GM18519 (cell line): ENCODE measurements around the gene PLEKHH3.
A peak's percentile ranks its signal among the peaks of the same experiment; 100 is the strongest.
"Not testable (repeated sequence)": the region's sequence is repeated elsewhere in the genome, so short reads cannot be mapped to it uniquely, and the experiment has no call there.

Source experiments
- ATAC-seq: cut with Tn5 transposase; IDR thresholded peaks from one replicate; pipeline ENCODE4 v1.9.1; 2021; ENCODE audit warnings: mild to moderate bottlenecking, moderate library complexity; ENCODE audit not compliant: unreplicated experiment, low FRiP score

The PLEKHH3 gene

GRCh38 chr17:42640121-42640520, 36.7 kb downstream of the PLEKHH3 start:
- ATAC-seq = no peak

GRCh38 chr17:42639525-42640113, 37.2 kb downstream of the PLEKHH3 start:
- no peak for ATAC-seq

- ATAC-seq = no peak
Measured at GRCh38 chr17:42632949-42633444, 43.8 kb downstream of the PLEKHH3 start.

GRCh38 chr17:42629411-42630009, 47.3 kb downstream of the PLEKHH3 start:
- ATAC-seq = no peak

- ATAC-seq = not testable (repeated sequence)
Measured at GRCh38 chr17:42627032-42627764, 49.6 kb downstream of the PLEKHH3 start.

GRCh38 chr17:42623732-42624596, 52.8 kb downstream of the PLEKHH3 start:
- ATAC-seq = no peak

- no peak for ATAC-seq
Measured at GRCh38 chr17:42623271-42623670, 53.5 kb downstream of the PLEKHH3 start.

- not testable (repeated sequence) for ATAC-seq
Measured at GRCh38 chr17:42621987-42622386, 54.8 kb downstream of the PLEKHH3 start.

GRCh38 chr17:42618442-42619150, 58.2 kb downstream of the PLEKHH3 start:
- ATAC-seq = peak; percentile 47

GRCh38 chr17:42617956-42618431, 58.8 kb downstream of the PLEKHH3 start:
- ATAC-seq = no peak
